ENCODE results near the gene CEP112. TPM values are rescaled to one million over a fixed set of nuclear protein-coding genes. Genes with fewer than 3 reads are reported as not detected.

The CEP112 gene
- total and polyA plus RNA-seq, 2 of the 8 experiments (the other 6 are each of a cell fraction or from before 2014, with no cell fraction given), result 0.62 to 3.1 TPM

DNA sequence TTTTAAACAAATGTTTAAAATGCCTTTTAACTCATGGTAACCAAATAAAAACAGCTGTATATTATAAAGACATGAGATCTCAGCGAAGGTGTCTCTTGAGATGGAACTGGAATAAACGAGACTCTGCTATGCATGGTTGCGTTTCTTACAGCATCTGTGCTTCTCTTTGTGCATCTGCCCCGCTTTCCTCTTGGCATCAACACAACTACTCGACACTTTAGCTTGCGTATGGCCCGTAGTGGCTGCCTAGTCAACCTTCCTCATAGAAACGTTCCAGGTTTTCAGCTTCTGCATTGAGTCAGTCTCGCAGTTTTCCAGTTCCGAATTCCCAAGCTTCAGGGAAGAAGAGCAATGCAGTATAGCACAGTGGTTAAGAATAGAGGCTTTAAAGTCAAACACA, 214.9 kb downstream of the CEP112 start (continued):
- TF ChIP-seq CHD7 (IDR thresholded peaks at IDR 0.05; ENCODE audit: insufficient replicate concordance, low read length), result no peak
- TF ChIP-seq BCL11A (IDR thresholded peaks at IDR 0.05; ENCODE audit: low read depth in 2 of 2, low read length in 2 of 2), result no peak
- TF ChIP-seq EZH2 (IDR thresholded peaks at IDR 0.05; ENCODE audit: low read depth, low read length, severe bottlenecking), result no peak
- TF ChIP-seq SRF (IDR thresholded peaks at IDR 0.05; ENCODE audit: low read depth, low read length), result no peak
- no peak for TF ChIP-seq KDM5A (IDR thresholded peaks at IDR 0.05; ENCODE audit: low read length)

Data from H1 (cell line).